GM23248 (cell line): Measurements from ENCODE around the gene IGF2BP3. TPM values are rescaled to one million over a fixed set of nuclear protein-coding genes. Genes with fewer than 3 reads are reported as not detected.

Experiments
- DNase-seq: peaks from one replicate; pipeline ENCODE4 v3.0.0-alpha.2; 2015
- H2AFZ ChIP-seq: fragments of 200-600 bp; sonication (generic); 2 replicates; pipeline ENCODE4 v1.6.1; 2016; ENCODE audit warnings: antibody characterized with exemption
- H3F3A ChIP-seq: fragments of 200-600 bp; sonication (generic); 2 replicates; pipeline ENCODE4 v1.6.1; 2016; ENCODE audit warnings: mild to moderate bottlenecking, antibody characterized with exemption, mixed run types; ENCODE audit not compliant: insufficient read depth
- H3K27ac ChIP-seq: fragments of 200-600 bp; sonication (generic); 2 replicates; pipeline ENCODE4 v1.5.1; 2016; ENCODE audit warnings: mild to moderate bottlenecking
- H3K27me3 ChIP-seq: fragments of 200-600 bp; sonication (generic); replicated peaks from 2 replicates; pipeline ENCODE4 v1.6.1; 2016; ENCODE audit warnings: mild to moderate bottlenecking; ENCODE audit not compliant: insufficient read depth
- H3K36me3 ChIP-seq: fragments of 200-600 bp; sonication (generic); 2 replicates; pipeline ENCODE4 v1.6.1; 2016; ENCODE audit warnings: low read depth, mild to moderate bottlenecking
- H3K4me1 ChIP-seq: fragments of 200-600 bp; sonication (generic); 2 replicates; pipeline ENCODE4 v1.6.1; 2016; ENCODE audit warnings: mild to moderate bottlenecking; ENCODE audit not compliant: insufficient read depth
- H3K4me2 ChIP-seq: fragments of 200-600 bp; sonication (generic); one replicate; pipeline ENCODE4 v1.6.1; 2016; ENCODE audit warnings: mild to moderate bottlenecking; ENCODE audit not compliant: unreplicated experiment
- H3K4me3 ChIP-seq: fragments of 200-600 bp; sonication (generic); 2 replicates; pipeline ENCODE4 v1.5.1; 2016; ENCODE audit warnings: mild to moderate bottlenecking
- H3K79me2 ChIP-seq: fragments of 200-600 bp; sonication (generic); 2 replicates; pipeline ENCODE4 v1.6.1; 2016; ENCODE audit warnings: mild to moderate bottlenecking; ENCODE audit not compliant: insufficient read depth
- H3K9ac ChIP-seq: fragments of 200-600 bp; sonication (generic); 2 replicates; pipeline ENCODE4 v1.6.1; 2016; ENCODE audit warnings: mild to moderate bottlenecking
- H3K9me2 ChIP-seq: fragments of 200-600 bp; sonication (generic); 2 replicates; pipeline ENCODE4 v1.6.1; 2016; ENCODE audit warnings: mixed run types, mild to moderate bottlenecking, moderate library complexity; ENCODE audit not compliant: insufficient read depth
- H3K9me3 ChIP-seq: fragments of 200-600 bp; sonication (generic); one replicate; pipeline ENCODE4 v1.6.1; 2017; ENCODE audit warnings: low read depth
- H4K20me1 ChIP-seq: fragments of 200-600 bp; sonication (generic); 2 replicates; pipeline ENCODE4 v1.6.0; 2016; ENCODE audit not compliant: insufficient read depth
- EZH2 ChIP-seq: fragments of 200-600 bp; sonication (generic); IDR thresholded peaks from 2 replicates; pipeline ENCODE4 v1.6.1; 2018; ENCODE audit warnings: antibody characterized with exemption, mild to moderate bottlenecking; ENCODE audit not compliant: insufficient read depth, poor library complexity, severe bottlenecking
- EZH2phosphoT487 ChIP-seq: fragments of 200-600 bp; sonication (generic); IDR thresholded peaks from 2 replicates; pipeline ENCODE4 v1.6.1; 2018; ENCODE audit warnings: antibody characterized with exemption, moderate library complexity, mild to moderate bottlenecking, low read depth; ENCODE audit not compliant: insufficient read depth
- WGBS, 2 experiments: methylation state at CpG; one replicate each; pipeline ENCODE4 v1.1.6; 2015 to 2017; ENCODE audit warnings: low lambda C conversion rate in 2 of 2, low coverage in 1 of 2; ENCODE audit errors: missing lambda C conversion rate in 2 of 2; 5-methylcytosine and 5-hydroxymethylcytosine counted together
- in situ Hi-C: fragments of 300-500 bp; cut with MboI; formaldehyde crosslinking; loops from 2 replicates; pipeline ENCODE4 v1.15.0; 2020
- polyA plus RNA-seq: library from polyadenylated mRNA; unstranded; fragments of >200 nt; fragmentation: Nextera tagmentation; extraction: Ambion mirVana; gene quantifications from 2 replicates; pipeline ENCODE4 v1.2.1, GENCODE V29; 2016
- total RNA-seq: library from RNA; depleted of rRNA; stranded (reverse); fragments of >200 nt; shearing (Covaris generic); gene quantifications from 2 replicates; pipeline ENCODE4 v1.2.3, GENCODE V29; 2014

The IGF2BP3 gene
- total and polyA plus RNA-seq, 2 experiments from 2014 or later = 7.6 to 18.2 TPM

- 90 to 95% methylated on average over 4 of the region's 4 CpGs for WGBS, 2 experiments
- in situ Hi-C loops = no loop called here
Observed at GRCh38 chr7:23283086-23283485, 187.2 kb downstream of the IGF2BP3 start.

GRCh38 chr7:23279819-23280525 lies 190.3 kb downstream of the IGF2BP3 start:
- Histone ChIP-seq H3K27me3 (no peaks in the 10 kb centered on the region), H3K9me2 (no peaks in the 10 kb centered on the region), H3K9ac (no peak overlapping the region), H3F3A (no peaks in the 10 kb centered on the region), H2AFZ (no peak overlapping the region), H3K4me2 (no peak overlapping the region), H3K4me1 (no peaks in the 10 kb centered on the region), H3K9me3 (no peaks in the 10 kb centered on the region), H4K20me1 (no peaks in the 10 kb centered on the region), H3K27ac (no peak overlapping the region), H3K36me3 (no peaks in the 10 kb centered on the region), H3K4me3 (no peak overlapping the region), H3K79me2 (no peaks in the 10 kb centered on the region)
- in situ Hi-C loops = no loop called here
- 100% methylated on average over 2 of the region's 2 CpGs for WGBS, 2 experiments
- DNase-seq = no peak
- TF ChIP-seq EZH2 (no peak), EZH2phosphoT487 (no peak)

More at GRCh38 chr7:23283086-23283485, 187.2 kb downstream of the IGF2BP3 start:
- Histone ChIP-seq H3K27ac (no peak overlapping the region), H2AFZ (no peak overlapping the region), H3K9me2 (no peaks in the 10 kb centered on the region), H3K36me3 (no peaks in the 10 kb centered on the region), H3F3A (no peaks in the 10 kb centered on the region), H3K4me3 (no peak overlapping the region), H3K4me1 (no peaks in the 10 kb centered on the region), H3K9ac (no peak overlapping the region), H4K20me1 (no peaks in the 10 kb centered on the region), H3K9me3 (no peaks in the 10 kb centered on the region), H3K4me2 (no peak overlapping the region), H3K79me2 (no peaks in the 10 kb centered on the region), H3K27me3 (no peaks in the 10 kb centered on the region)
- DNase-seq = no peak
- TF ChIP-seq EZH2 = no peak
- TF ChIP-seq EZH2phosphoT487 = no peak

- Histone ChIP-seq H2AFZ (no peak overlapping the region), H3K79me2 (no peaks in the 10 kb centered on the region), H3K27me3 (no peaks in the 10 kb centered on the region), H3K36me3 (no peaks in the 10 kb centered on the region), H3F3A (no peaks in the 10 kb centered on the region; the same call in 1 of the 2 replicates), H3K27ac (no peak overlapping the region), H3K4me3 (no peak overlapping the region), H3K9me2 (no peaks in the 10 kb centered on the region), H3K4me1 (no peaks in the 10 kb centered on the region), H3K9ac (no peak overlapping the region), H4K20me1 (no peaks in the 10 kb centered on the region), H3K4me2 (no peak overlapping the region), H3K9me3 (no peaks in the 10 kb centered on the region)
- DNase-seq = peak; percentile 75
- no peak for TF ChIP-seq EZH2
- no peak for TF ChIP-seq EZH2phosphoT487
- in situ Hi-C loops = no loop called here
- 34 to 35% methylated on average over 6 of the region's 6 CpGs for WGBS, 2 experiments
Observed at GRCh38 chr7:23277359-23277989, 192.8 kb downstream of the IGF2BP3 start.

- H3K9ac ChIP-seq = no peak overlapping the region
- no peaks in the 10 kb centered on the region for H3K27me3 ChIP-seq
- no peak overlapping the region for H3K4me2 ChIP-seq
- H3F3A ChIP-seq = no peaks in the 10 kb centered on the region; the same call in 1 of the 2 replicates
- no peaks in the 10 kb centered on the region for H3K36me3 ChIP-seq
- no peak overlapping the region for H3K4me3 ChIP-seq
- TF ChIP-seq EZH2 (no peak), EZH2phosphoT487 (no peak)
- no peaks in the 10 kb centered on the region for H3K9me2 ChIP-seq
- no peaks in the 10 kb centered on the region for H3K79me2 ChIP-seq
- H3K27ac ChIP-seq = no peak overlapping the region
- H3K4me1 ChIP-seq = no peaks in the 10 kb centered on the region
- H2AFZ ChIP-seq = no peak overlapping the region
- H4K20me1 ChIP-seq = no peaks in the 10 kb centered on the region
- no peak for DNase-seq
- H3K9me3 ChIP-seq = no peaks in the 10 kb centered on the region
- 82 to 86% methylated on average over 3 of the region's 3 CpGs for WGBS, 2 experiments
- in situ Hi-C loops = no loop called here
Observed at GRCh38 chr7:23276947-23277346, 193.3 kb downstream of the IGF2BP3 start.
